Uterus (tissue), 2 donors: ENCODE results near the gene ZNF185.
A peak's percentile ranks its signal among the peaks of the same experiment; 100 is the strongest.

ENCODE experiments used
- POLR2A ChIP-seq, 2 donors: fragments of 450-650 bp; IDR thresholded peaks; one replicate each; pipeline ENCODE4 v1.6.1; 2016; ENCODE audit warnings: antibody characterized with exemption in 2 of 2, mild to moderate bottlenecking in 1 of 2, moderate library complexity in 1 of 2
- TF ChIP-seq, protein P1 (sequence below), 4 experiments: fragments of 200-600 bp in 2 of 4; fragments of 450-650 bp in 2 of 4; sonication (generic) in 2 of 4; IDR thresholded peaks; one replicate each; pipeline ENCODE4 v1.5.1; 2016 to 2019; ENCODE audit warnings: antibody characterized with exemption in 4 of 4, mild to moderate bottlenecking in 2 of 4, moderate library complexity in 1 of 4

DNA sequence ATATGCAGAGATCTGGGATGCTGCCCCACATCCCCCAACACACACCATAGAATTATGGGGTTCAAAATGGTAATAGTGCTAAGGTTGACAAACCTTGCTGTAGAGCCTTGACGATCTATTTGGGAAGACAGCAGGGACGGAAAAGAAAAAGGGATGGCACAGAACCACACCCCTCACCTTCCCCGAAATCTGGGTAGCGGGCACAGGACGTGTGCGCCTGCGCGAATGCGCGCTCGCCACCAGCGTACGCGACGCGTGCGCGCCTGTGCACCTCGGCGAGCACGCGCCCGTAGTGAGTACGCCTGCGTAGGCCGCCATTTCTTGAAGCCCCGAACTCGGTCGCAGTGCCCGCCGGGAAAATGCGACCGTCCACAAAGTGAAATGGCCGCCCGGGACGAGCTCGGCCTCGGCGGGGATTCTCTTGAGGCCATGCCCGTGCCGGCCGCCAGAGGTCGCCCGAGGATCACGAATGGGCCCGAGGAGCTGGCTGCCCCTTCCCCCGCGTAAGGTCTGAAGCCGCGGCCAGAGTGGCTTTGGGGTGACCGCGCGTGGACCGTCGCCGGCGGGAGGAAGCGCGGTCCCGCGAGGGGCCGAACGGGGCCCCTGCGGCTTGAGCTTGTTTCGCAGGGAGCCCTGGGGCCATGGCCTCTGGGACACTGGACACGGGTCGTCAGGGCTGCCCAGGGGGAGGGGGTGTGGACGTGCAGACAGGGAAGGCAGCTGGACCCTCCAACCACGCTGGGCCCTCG lies 43.6 kb downstream of the ZNF185 start:
- TF ChIP-seq, protein P1, sequence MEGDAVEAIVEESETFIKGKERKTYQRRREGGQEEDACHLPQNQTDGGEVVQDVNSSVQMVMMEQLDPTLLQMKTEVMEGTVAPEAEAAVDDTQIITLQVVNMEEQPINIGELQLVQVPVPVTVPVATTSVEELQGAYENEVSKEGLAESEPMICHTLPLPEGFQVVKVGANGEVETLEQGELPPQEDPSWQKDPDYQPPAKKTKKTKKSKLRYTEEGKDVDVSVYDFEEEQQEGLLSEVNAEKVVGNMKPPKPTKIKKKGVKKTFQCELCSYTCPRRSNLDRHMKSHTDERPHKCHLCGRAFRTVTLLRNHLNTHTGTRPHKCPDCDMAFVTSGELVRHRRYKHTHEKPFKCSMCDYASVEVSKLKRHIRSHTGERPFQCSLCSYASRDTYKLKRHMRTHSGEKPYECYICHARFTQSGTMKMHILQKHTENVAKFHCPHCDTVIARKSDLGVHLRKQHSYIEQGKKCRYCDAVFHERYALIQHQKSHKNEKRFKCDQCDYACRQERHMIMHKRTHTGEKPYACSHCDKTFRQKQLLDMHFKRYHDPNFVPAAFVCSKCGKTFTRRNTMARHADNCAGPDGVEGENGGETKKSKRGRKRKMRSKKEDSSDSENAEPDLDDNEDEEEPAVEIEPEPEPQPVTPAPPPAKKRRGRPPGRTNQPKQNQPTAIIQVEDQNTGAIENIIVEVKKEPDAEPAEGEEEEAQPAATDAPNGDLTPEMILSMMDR (IDR thresholded peaks at IDR 0.05): peak; percentile 75 to 95 (median 88)
- TF ChIP-seq POLR2A (IDR thresholded peaks at IDR 0.05): peak in 1 of 2 donors; percentile 26
